H9 (cell line): Measurements from ENCODE around the gene MYH8. TPM values are rescaled to one million over a fixed set of nuclear protein-coding genes. Genes with fewer than 3 reads are reported as not detected.

Experiments
- DNase-seq: peaks from one replicate; pipeline ENCODE4 v3.0.0-alpha.2; 2017
- H2AFZ ChIP-seq: one replicate; pipeline ENCODE4 v1.6.1; 2013; ENCODE audit warnings: mild to moderate bottlenecking, low read length, control low read depth, moderate library complexity
- H2AK5ac ChIP-seq: 2 replicates; pipeline ENCODE4 v1.6.1; 2013; ENCODE audit warnings: low read length, control low read depth, mixed read lengths; ENCODE audit not compliant: insufficient read length
- H2BK120ac ChIP-seq: one replicate; pipeline ENCODE4 v1.6.1; 2013; ENCODE audit warnings: low read depth, mild to moderate bottlenecking, low read length, control low read depth, inconsistent platforms; ENCODE audit not compliant: poor library complexity, severe bottlenecking
- H2BK12ac ChIP-seq: 2 replicates; pipeline ENCODE4 v1.6.1; 2013; ENCODE audit warnings: low read length, control low read depth, mixed read lengths, low read depth; ENCODE audit not compliant: insufficient read length
- H2BK15ac ChIP-seq: 2 replicates; pipeline ENCODE4 v1.6.1; 2013; ENCODE audit warnings: low read depth, low read length, control low read depth
- H2BK20ac ChIP-seq: one replicate; pipeline ENCODE4 v1.6.1; 2013; ENCODE audit warnings: low read depth, mild to moderate bottlenecking, low read length, control low read depth, inconsistent platforms; ENCODE audit not compliant: poor library complexity, severe bottlenecking
- H2BK5ac ChIP-seq: 2 replicates; pipeline ENCODE4 v1.6.1; 2013; ENCODE audit warnings: low read length, control low read depth, mixed read lengths; ENCODE audit not compliant: insufficient read length
- H3K14ac ChIP-seq: 2 replicates; pipeline ENCODE4 v1.6.1; 2013; ENCODE audit warnings: low read length, control low read depth; ENCODE audit not compliant: insufficient read depth
- H3K18ac ChIP-seq: 2 replicates; pipeline ENCODE4 v1.6.1; 2013; ENCODE audit warnings: low read depth, mild to moderate bottlenecking, mixed read lengths, low read length, control low read depth; ENCODE audit not compliant: insufficient read length
- H3K23ac ChIP-seq: 2 replicates; pipeline ENCODE4 v1.6.1; 2013; ENCODE audit warnings: low read length, control low read depth, mixed read lengths, low read depth; ENCODE audit not compliant: insufficient read length
- H3K23me2 ChIP-seq: 2 replicates; pipeline ENCODE4 v1.6.1; 2013; ENCODE audit warnings: low read depth, mild to moderate bottlenecking, mixed read lengths, low read length, control low read depth; ENCODE audit not compliant: insufficient read length, poor library complexity, severe bottlenecking
- H3K27ac ChIP-seq: 2 replicates; pipeline ENCODE4 v1.5.1; 2013; ENCODE audit warnings: low read length, control low read depth, mixed read lengths, low read depth; ENCODE audit not compliant: insufficient read length
- H3K27me3 ChIP-seq: 2 replicates; pipeline ENCODE4 v1.6.1; 2013; ENCODE audit warnings: low read length, control low read depth, inconsistent platforms; ENCODE audit not compliant: insufficient read depth
- H3K4ac ChIP-seq: 2 replicates; pipeline ENCODE4 v1.6.1; 2013; ENCODE audit warnings: low read depth, mild to moderate bottlenecking, control low read depth, inconsistent platforms, low read length, moderate library complexity
- H3K4me1 ChIP-seq: 2 replicates; pipeline ENCODE4 v1.6.1; 2013; ENCODE audit warnings: low read length, control low read depth, inconsistent platforms; ENCODE audit not compliant: insufficient read depth
- H3K4me2 ChIP-seq: 2 replicates; pipeline ENCODE4 v1.6.1; 2013; ENCODE audit warnings: low read length, control low read depth, mixed read lengths; ENCODE audit not compliant: insufficient read length, insufficient read depth
- H3K56ac ChIP-seq: 2 replicates; pipeline ENCODE4 v1.6.1; 2013; ENCODE audit warnings: low read depth, mild to moderate bottlenecking, mixed read lengths, low read length, control low read depth; ENCODE audit not compliant: insufficient read length
- H3K79me1 ChIP-seq: 2 replicates; pipeline ENCODE4 v1.6.1; 2013; ENCODE audit warnings: low read depth, mild to moderate bottlenecking, moderate library complexity, low read length, control low read depth, inconsistent platforms; ENCODE audit not compliant: insufficient read depth, poor library complexity, severe bottlenecking
- H3K79me2 ChIP-seq: 2 replicates; pipeline ENCODE4 v1.6.1; 2013; ENCODE audit warnings: low read length, control low read depth, inconsistent platforms; ENCODE audit not compliant: insufficient read depth
- H3K9ac ChIP-seq: 2 replicates; pipeline ENCODE4 v1.6.1; 2013; ENCODE audit warnings: low read length, control low read depth, mixed read lengths; ENCODE audit not compliant: insufficient read length; ENCODE audit errors: extremely low read depth
- H3K9me3 ChIP-seq: one replicate; pipeline ENCODE4 v1.6.1; 2013; ENCODE audit warnings: low read depth, low read length, inconsistent platforms; ENCODE audit not compliant: control insufficient read depth
- H3T11ph ChIP-seq: one replicate; pipeline ENCODE4 v1.6.1; 2013; ENCODE audit warnings: mild to moderate bottlenecking, low read length, control low read depth, inconsistent platforms
- H4K20me1 ChIP-seq: one replicate; pipeline ENCODE4 v1.6.1; 2013; ENCODE audit not compliant: control insufficient read depth, insufficient read length, insufficient read depth
- H4K5ac ChIP-seq: 2 replicates; pipeline ENCODE4 v1.6.1; 2013; ENCODE audit warnings: low read depth, mild to moderate bottlenecking, mixed read lengths, low read length, control low read depth; ENCODE audit not compliant: insufficient read length
- H4K8ac ChIP-seq: replicated peaks from 2 replicates; pipeline ENCODE4 v1.6.1; 2013; ENCODE audit warnings: low read length, control low read depth, mixed read lengths, low read depth; ENCODE audit not compliant: insufficient read length
- H4K91ac ChIP-seq: 2 replicates; pipeline ENCODE4 v1.6.1; 2013; ENCODE audit warnings: low read depth, mild to moderate bottlenecking, moderate library complexity, mixed read lengths, low read length, control low read depth; ENCODE audit not compliant: insufficient read length
- H3K27ac Mint-ChIP-seq, 3 experiments: 2 replicates in 2 of 3; 3 replicates in 1 of 3; pipeline ENCODE4 v1.8.0; 2020 to 2021; ENCODE audit warnings: mixed read lengths in 3 of 3, mild to moderate bottlenecking in 1 of 3, moderate library complexity in 1 of 3
- H3K27me3 Mint-ChIP-seq: 2 replicates; pipeline ENCODE4 v1.8.0; 2021; ENCODE audit warnings: low read depth, mild to moderate bottlenecking, moderate library complexity, mixed read lengths
- H3K36me3 Mint-ChIP-seq, 3 experiments: 2 replicates in 2 of 3; 3 replicates in 1 of 3; pipeline ENCODE4 v1.8.0; 2020 to 2021; ENCODE audit warnings: low read depth in 3 of 3, mixed read lengths in 3 of 3; ENCODE audit not compliant: insufficient read depth in 1 of 3
- H3K4me1 Mint-ChIP-seq, 2 experiments: 2 replicates each; pipeline ENCODE4 v1.8.0; 2020; ENCODE audit warnings: mixed read lengths in 2 of 2
- H3K4me3 Mint-ChIP-seq, 2 experiments: 2 replicates in 1 of 2; 3 replicates in 1 of 2; pipeline ENCODE4 v1.8.0; 2020 to 2021; ENCODE audit warnings: mild to moderate bottlenecking in 2 of 2, mixed read lengths in 2 of 2, moderate library complexity in 1 of 2
- H3K9me3 Mint-ChIP-seq, 2 experiments: 2 replicates in 1 of 2; 3 replicates in 1 of 2; pipeline ENCODE4 v1.8.0; 2020; ENCODE audit warnings: mild to moderate bottlenecking in 2 of 2, mixed read lengths in 2 of 2, moderate library complexity in 1 of 2
- WGBS: extraction: QIAGEN DNeasy Blood & Tissue Kit; methylation state at CpG from one replicate; pipeline ENCODE4 v1.1.7; 2013; ENCODE audit warnings: missing lambda C conversion rate, low lambda C conversion rate, mixed read lengths; ENCODE audit not compliant: insufficient read length; ENCODE audit errors: extremely low coverage; 5-methylcytosine and 5-hydroxymethylcytosine counted together
- total RNA-seq: library from RNA; stranded (reverse); gene quantifications from 2 replicates; pipeline ENCODE4 v1.2.1, GENCODE V29; 2021
- TF ChIP-seq, protein P1 (sequence below): fragments of 200-600 bp; sonication (generic); conservative IDR thresholded peaks from 3 replicates; pipeline ENCODE4 v1.8.0; 2021; ENCODE audit warnings: antibody characterized with exemption, mild to moderate bottlenecking

The MYH8 gene
- total RNA-seq, 1 experiment from 2014 or later = not detected

DNA sequence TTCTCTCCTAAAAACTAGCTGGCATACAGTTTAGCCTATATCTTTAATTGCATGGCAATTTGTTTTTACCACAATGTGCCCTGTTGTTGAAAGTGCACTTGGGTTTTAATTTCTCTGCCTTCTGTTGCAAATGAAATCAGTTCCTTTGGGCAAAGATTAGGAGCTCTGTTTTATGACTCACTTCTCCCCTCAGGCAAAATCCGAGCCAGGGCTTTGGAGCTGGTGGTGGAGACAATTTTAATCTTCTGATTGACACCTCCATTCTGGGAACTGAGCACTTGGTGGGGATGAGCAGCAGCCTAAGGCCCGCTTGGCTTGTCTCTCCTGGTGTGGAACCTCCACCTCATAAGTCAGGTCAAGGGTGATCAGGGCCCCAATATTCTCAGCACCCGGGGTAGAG is 13.3 kb upstream of the MYH8 start:
- Histone ChIP-seq H4K5ac (no peak overlapping the region), H3K23me2 (no peaks in the 10 kb centered on the region), H2BK5ac (no peak overlapping the region), H2AK5ac (no peak overlapping the region), H4K91ac (no peak overlapping the region), H3T11ph (no peak overlapping the region), H3K4me1 (no peaks in the 10 kb centered on the region), H2BK12ac (no peak overlapping the region), H4K8ac (no peak overlapping the region), H3K56ac (no peak overlapping the region), H3K23ac (no peak overlapping the region), H3K4ac (no peak overlapping the region), H2BK20ac (no peak overlapping the region), H2BK15ac (no peak overlapping the region), H4K20me1 (no peaks in the 10 kb centered on the region), H3K79me2 (no peaks in the 10 kb centered on the region), H3K79me1 (no peaks in the 10 kb centered on the region), H3K4me2 (no peak overlapping the region), H3K18ac (no peak overlapping the region), H3K14ac (no peak overlapping the region), H2BK120ac (no peak overlapping the region), H2AFZ (no peak overlapping the region), H3K9ac (no peak overlapping the region), H3K9me3 (no peaks in the 10 kb centered on the region), H3K27me3 (no peaks in the 10 kb centered on the region), H3K27ac (no peak overlapping the region)
- H3K4me3 Mint-ChIP-seq = no peak overlapping the region
- H3K36me3 Mint-ChIP-seq = peaks cover 0 to 10% (median 2%) of the 10 kb centered on the region in 3 experiments; a peak in 2 of 7 replicates
- DNase-seq = no peak
- no peaks in the 10 kb centered on the region; a peak in 1 of 4 replicates for H3K4me1 Mint-ChIP-seq
- peaks cover 4 to 7% of the 10 kb centered on the region in 2 experiments; a peak in 2 of 5 replicates for H3K9me3 Mint-ChIP-seq
- no CpG with 5 or more reads among the region's 3 CpGs for WGBS
- H3K27ac Mint-ChIP-seq = no peak overlapping the region
- TF ChIP-seq, protein P1, sequence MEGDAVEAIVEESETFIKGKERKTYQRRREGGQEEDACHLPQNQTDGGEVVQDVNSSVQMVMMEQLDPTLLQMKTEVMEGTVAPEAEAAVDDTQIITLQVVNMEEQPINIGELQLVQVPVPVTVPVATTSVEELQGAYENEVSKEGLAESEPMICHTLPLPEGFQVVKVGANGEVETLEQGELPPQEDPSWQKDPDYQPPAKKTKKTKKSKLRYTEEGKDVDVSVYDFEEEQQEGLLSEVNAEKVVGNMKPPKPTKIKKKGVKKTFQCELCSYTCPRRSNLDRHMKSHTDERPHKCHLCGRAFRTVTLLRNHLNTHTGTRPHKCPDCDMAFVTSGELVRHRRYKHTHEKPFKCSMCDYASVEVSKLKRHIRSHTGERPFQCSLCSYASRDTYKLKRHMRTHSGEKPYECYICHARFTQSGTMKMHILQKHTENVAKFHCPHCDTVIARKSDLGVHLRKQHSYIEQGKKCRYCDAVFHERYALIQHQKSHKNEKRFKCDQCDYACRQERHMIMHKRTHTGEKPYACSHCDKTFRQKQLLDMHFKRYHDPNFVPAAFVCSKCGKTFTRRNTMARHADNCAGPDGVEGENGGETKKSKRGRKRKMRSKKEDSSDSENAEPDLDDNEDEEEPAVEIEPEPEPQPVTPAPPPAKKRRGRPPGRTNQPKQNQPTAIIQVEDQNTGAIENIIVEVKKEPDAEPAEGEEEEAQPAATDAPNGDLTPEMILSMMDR = no peak
- no peaks in the 10 kb centered on the region for H3K27me3 Mint-ChIP-seq
